ENCODE measurements around the gene PA2G4.
"Not testable (repeated sequence)": the region's sequence is repeated elsewhere in the genome, so short reads cannot be mapped to it uniquely, and the experiment has no call there.

Gene PA2G4

DNA sequence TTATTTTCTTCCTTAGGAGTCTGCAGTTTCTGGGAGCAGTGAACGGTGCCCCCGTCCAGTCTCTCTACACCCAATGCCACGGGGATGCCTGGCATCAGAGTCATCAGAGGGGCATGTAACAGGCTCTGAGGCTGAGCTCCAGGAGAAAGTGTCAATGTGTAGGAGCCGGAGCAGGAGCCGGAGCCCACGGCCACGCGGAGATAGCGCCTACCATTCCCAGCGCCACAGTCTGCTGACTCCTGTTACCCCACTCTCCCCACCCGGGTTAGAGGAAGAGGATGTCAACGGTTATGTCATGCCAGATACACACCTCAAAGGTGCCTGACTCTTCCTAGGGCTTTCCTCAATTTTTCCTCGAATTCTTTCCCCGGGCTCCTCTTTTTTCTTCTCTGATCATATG is 3.3 kb upstream of the PA2G4 start:
- no peak for DNase-seq

DNA sequence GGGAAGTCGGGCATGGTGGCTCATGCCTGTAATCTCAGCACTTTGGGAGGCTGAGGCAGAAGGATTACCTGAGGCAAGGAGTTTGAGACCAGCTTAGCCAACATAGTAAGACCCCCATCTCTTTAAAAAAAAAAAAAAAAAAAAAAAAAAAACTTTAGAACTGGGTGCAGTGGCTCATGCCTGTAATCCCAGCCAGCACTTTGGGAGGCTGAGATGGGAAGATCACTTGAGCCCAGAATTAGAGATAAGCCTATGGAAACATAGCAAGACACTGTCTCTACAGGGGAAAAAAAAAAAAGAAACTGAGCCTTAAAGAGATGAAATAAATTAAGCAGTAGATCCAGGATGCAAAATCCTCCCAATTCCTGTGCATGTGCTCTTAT is 1.7 kb upstream of the PA2G4 start:
- DNase-seq: no peak

DNA sequence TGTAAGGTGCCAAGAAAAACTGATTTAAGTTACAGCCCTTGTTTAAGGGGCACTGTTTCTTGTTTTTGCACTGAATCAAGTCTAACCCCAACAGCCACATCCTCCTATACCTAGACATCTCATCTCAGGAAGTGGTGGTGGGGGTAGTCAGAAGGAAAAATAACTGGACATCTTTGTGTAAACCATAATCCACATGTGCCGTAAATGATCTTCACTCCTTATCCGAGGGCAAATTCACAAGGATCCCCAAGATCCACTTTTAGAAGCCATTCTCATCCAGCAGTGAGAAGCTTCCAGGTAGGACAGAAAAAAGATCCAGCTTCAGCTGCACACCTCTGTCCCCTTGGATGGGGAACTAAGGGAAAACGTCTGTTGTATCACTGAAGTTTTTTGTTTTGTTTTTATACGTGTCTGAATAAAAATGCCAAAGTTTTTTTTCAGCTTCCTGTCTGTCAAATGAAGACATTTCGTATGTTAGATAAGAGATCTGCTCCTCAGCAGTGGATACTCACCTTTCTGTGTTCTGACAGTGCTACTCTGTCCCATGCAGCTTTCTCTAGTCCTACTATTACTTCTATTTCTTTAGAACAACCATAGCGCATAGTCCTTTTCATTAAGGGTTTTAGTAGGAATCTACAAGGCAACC is 1.2 kb upstream of the PA2G4 start:
- DNase-seq: no peak

DNA sequence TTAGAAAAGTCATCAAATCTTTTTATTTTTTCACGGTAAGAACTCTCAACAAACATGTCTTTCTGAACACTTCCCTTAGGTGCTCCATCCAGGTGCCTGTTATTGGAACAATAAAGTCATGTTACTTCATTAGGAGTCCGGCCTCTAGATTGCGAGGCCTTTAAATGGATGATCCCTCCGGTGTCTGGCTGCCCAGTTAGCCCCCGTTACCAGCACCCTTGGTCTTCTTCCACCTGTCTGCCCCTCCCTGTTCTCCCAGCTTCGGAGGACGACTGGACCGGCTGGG is 593 bp upstream of the PA2G4 start:
- DNase-seq: no peak

DNA sequence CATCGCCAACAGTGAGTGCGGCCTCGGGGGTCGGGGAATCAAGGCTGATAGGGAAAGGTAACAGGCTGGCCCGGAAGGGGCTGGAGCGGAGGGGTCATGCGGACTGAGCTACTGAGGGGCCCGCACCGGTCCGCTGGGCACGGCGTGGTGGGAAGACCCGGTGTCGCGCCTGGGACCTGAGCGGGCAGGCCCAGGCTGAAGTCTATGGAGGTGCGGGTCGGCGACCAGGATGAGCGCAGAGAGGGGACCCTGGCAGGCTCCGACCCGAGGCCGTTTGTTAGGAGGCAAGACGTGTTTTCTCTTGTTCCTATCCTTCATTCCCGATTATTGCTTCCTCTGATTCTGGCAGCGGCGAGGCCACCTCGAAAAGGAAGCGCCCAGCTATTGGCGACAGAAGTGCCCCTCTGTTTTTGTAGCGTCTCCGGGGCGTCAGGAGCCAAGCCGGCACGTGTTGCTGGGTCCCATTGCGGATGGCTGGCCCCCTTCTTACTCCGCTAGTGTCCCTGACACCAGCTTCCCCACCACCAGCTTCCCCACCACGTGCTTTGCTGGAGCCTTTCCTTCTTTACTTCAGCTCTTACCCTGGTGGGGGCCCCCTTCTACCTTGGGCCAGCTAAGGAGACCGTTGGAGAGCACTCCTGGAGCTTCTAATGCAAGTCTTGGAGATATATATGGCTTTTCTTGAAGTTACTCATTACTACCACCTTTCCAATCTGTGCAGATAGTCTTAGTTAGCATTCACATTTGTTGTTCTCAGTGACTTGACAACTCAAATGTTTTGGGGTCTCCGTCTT is 653 bp downstream of the PA2G4 start:
- DNase-seq: no peak

DNA sequence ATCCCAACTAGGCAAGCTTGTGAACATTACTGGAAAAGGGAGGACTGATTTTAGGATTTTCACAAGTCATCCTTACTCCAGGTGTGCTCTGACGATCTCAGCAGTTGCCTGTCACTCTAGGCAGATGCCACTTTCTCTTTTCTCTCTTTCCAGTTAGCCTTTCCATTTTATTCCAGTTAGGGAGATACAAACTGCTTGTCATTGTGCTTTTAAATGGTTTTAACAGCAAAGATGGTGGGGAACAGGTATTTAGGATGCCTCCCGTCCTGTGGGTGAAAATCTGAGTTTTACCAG is 1.2 kb downstream of the PA2G4 start:
- DNase-seq: no peak

DNA sequence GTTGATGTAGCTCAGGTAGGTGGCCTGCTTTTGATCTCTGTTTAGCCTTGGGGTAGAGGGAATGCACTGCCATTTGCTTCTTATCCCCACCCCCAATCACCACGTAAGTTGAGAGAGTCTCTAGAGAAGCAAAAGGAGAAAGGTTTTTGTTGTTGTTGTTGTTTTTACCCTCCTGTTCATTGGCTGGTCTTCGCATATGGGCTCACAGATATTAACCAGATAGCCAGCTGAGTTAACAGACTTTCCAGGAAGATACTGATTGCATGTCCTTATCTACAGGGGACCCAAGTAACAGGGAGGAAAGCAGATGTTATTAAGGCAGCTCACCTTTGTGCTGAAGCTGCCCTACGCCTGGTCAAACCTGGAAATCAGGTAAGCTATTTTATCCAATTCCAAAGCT is 2.9 kb downstream of the PA2G4 start:
- DNase-seq: no peak

DNA sequence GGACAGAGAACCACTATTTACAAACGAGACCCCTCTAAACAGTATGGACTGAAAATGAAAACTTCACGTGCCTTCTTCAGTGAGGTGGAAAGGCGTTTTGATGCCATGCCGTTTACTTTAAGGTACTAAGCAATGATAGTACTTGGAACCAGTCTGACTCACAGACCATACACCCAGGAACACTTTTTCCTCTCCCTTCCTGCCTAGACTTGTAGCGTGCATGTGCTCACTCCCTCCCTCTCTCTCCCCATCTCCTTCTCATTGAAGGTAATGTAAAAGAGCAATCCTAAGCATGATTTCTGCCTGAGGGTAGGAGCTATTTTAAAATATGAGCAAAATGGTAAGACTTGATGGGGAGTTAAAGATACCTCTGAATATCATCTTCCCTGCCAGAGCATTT is 6.2 kb downstream of the PA2G4 start:
- no peak for DNase-seq

DNA sequence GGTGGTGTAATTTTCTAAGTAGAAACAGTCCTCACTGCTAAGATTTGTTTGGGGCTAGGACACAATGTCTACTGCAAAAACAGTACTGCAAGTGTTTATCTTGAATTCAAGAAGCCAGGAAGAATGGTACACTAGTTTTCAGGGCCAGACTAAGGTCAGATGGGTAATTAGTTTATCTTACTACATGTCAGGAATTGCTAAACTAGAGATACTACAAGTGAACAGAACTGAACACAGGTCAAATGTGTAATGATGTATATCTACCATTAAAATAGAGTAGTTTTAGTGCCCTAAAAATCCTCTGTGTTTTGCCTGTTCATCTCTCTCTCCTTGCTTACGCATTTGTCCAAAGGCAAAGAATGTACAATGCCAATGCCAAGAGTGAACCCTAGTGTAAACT is 9.7 kb downstream of the PA2G4 start:
- DNase-seq: no peak

DNA sequence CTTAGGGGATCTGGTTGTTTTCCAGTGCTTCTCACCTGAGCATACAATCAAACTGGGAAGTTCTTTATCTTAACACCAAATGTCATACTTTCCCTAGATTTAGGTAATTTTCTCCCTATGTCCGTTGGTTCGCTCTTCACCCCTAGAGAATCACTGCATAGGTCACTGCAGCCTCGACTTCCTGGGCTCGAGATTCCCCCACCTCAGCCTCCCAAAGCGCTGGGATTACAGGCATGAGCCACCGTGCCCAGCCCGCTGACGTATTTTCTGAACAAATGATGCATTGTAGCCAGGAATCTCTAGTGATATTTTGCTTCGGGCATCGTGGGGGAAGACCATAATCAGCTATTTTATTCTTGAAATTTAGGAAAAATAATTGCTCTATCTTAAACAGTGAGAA is 11.0 kb downstream of the PA2G4 start:
- DNase-seq: no peak

DNA sequence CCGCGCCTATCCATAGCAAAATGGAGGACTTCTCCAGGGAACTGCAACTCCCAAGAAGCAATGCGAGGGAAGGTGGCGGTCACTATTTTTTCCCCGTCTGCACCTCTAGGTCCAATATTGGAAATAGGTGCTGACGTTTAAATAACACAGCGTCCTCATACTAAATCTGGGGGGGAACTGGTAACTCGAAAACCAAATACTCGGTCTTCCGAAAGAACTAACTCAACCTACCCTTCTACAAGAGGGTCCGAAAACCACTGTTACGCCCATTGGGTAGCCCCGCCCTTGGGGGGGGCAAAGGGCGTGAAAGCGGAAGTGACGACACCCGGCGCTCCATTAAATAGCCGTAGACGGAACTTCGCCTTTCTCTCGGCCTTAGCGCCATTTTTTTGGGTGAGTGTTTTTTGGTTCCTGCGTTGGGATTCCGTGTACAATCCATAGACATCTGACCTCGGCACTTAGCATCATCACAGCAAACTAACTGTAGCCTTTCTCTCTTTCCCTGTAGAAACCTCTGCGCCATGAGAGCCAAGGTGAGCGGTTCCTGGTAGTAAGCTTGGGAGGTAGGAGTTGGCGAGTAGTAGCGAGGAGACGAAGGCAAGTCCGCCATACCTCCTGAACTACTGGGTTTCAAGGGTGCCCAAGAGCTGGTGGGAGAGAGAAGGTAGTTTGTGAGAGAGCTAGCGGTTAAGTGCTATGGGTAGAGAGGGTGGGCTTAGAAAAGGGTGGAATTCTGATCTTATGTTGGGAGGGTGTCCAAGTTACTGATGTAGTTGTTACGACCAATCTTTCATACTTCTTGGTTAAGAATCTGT is 12.1 kb downstream of the PA2G4 start, which contains the start of gene RPL41:
Gene RPL41, plus strand, starts transcription at position 367 of the 815 bp plus-strand sequence.
- DNase-seq: peak; percentile 97

DNA sequence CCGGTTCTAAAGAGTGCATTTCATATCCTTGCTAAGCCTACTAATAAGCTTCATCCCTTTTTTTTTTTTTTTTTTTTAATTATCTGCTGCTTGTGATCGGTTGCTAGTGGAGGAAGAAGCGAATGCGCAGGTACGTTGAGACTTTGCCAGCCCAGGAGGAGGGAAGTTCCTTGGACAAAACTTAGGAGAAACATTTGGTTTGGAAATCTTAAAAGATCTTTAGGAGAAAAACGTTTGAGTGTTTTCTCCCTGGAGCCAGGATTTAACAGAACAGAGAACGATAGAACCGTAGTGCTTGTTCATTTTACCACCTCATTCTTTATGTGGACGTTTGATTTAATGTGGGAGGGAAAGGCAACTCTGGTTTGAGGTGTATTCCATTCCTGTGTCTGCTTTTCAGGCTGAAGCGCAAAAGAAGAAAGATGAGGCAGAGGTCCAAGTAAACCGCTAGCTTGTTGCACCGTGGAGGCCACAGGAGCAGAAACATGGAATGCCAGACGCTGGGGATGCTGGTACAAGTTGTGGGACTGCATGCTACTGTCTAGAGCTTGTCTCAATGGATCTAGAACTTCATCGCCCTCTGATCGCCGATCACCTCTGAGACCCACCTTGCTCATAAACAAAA is 12.8 kb downstream of the PA2G4 start:
- DNase-seq: not testable (repeated sequence)

DNA sequence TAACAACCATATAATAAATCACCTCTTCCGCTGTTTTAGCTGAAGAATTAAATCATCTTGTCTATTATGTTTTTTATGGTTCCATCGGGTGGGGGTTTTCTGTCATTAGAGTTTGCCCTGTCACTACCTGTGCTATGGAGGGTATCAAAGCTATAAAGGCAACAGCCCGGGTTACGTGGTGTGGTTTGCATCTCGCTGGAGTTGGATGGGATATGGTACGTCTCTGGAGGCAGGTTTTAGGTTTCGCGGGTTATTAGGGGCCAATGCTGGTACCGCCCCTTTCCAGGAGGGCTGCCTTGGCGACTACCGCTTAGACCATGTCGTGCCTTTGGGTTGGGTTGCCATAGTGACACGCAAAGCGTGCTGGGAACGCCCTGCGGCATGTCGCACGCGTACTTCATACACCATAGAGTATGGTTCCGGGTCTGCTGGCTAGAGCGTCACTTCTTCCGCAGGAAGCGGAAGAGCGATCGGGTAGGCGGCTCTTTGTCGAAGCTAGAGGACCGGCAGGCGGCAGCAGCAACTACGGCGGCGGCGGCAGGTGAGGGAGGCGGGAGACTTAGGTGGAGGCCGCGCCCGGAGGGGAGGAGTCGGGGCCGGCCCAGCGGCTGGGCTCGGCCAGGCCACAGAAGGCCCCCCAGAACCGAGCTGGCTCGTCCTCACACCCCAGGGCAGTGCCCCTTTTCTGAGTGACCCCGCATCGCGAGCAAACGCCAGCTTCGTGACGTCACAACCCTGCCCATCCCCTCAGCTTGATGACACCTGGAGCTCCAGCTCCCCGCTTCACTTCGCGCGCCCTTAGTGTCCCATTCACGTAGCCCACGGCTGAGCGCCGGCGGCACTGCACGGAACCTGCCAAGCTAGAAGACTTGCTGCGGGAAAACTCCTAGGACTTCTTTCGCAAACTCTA is 13.7 kb downstream of the PA2G4 start, which contains the start of gene ZC3H10:
Gene ZC3H10, plus strand, starts transcription at position 489 of the 910 bp plus-strand sequence. CDS start 2,297 bp downstream, outside the sequence.
- peak; percentile 97 for DNase-seq

DNA sequence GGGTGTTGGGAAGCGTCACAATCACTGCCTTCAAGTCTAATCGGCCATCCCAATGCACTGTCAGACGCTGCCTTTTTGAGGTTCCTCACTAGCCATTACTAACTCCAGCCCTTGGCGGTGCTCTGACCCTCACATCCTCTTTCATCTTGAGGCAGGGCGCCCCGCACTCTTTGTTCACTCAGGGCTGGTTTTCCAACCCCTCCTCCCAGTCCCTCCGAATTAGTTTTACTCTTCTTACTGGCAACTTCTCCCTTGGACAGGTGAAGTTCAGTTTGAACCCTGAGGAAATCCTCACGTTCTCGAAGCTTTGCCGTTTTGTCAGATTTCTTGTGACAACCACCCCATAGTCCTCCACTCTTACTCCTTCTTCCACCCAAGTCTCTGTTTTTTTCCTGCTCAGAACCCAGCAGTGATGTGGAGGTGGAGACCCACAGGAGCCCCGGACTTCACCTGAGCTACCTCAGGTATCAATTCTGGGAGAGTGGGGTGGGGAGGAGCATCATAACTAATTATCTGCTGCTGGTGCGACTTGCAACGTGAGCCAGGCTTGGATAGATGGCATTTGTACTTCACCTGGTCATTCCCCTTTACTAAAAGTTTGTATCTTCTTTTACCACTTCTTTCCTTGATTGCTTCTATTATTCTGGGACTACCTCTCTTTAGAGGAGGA is 14.5 kb downstream of the PA2G4 start:
- DNase-seq: no peak

DNA sequence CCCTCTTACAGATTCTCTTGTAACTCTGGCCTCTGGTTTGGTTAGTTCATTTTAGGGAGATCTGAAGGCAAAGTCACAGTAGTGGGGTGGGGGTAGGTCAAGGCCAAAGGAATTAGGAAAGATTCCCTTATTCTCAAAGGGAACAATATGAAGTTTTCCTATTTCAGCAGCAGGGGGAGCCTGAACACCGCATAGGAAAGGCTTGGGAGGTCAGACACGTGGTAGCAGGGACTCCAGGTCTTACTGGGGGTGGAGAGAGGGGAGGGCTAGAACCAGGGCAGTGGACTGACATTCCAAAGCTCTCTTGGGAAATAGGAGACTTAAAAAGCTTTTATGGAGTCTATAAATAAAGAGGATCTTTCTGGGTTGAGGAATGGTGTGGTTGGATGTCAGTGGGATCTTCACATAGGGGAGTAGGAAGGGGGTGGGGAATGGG is 15.0 kb downstream of the PA2G4 start:
- peak; percentile 77 for DNase-seq

DNA sequence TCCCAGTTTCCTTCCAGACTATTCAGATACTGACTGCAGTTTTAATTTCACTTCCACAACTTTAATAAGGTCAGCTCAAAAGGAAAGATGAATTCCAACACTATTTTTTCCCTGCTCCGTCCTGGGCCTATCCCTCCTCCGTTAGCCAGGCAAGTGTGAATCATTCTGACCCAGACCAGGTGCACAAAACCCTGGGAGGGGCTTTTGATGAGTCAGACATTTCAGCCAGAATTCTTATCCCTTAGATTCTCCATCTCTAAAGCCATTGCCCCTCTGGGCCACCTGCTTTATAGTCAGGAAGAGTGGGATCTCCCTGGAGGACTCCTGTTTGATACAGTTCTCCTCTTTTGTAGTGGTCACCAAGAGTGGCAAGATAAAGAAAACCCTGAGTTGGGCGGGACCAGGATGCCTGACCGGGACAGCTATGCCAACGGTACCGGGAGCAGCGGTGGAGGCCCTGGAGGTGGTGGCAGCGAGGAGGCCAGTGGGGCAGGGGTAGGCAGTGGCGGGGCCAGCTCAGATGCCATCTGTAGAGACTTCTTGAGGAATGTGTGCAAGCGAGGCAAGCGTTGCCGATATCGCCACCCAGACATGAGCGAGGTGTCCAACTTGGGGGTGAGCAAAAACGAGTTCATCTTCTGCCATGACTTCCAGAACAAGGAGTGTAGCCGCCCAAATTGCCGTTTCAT is 15.9 kb downstream of the PA2G4 start:
- DNase-seq: no peak

DNA sequence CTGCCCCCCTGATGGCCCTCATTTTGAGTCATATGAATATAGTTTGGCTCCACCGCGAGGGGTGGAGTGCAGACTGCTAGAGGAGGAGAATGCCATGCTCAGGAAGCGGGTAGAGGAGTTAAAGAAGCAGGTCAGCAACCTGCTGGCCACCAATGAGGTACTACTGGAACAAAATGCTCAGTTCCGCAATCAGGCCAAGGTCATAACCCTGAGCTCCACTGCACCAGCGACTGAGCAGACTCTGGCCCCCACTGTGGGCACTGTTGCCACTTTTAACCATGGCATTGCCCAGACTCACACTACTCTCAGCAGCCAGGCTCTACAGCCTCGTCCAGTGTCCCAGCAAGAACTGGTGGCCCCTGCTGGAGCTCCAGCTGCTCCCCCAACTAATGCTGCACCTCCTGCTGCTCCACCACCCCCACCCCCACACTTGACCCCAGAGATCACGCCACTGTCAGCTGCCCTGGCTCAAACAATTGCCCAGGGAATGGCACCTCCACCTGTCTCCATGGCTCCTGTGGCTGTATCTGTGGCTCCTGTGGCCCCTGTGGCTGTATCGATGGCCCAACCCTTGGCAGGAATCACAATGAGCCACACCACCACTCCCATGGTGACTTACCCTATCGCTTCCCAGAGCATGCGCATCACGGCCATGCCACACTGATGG is 17.0 kb downstream of the PA2G4 start:
- no peak for DNase-seq

DNA sequence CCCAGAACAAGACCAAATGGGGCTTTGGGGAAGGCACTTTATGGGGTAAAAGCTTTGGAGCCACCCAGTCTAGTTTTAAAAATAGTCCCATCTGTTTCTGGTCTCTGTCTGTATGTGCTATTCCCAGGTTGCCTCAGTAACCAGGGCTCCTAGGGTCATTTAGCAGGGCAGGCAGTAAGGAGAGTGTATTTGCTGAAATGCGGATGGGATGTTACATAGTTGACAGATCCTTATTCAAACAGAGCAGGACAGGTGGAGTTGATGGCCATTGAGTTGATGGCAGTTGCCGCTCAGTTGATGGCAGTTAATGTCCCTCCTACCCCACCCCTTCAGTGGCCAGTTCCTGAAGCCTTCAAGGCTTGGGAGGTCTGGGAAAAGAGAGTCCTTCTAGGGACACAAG is 18.3 kb downstream of the PA2G4 start:
- DNase-seq: no peak

DNA sequence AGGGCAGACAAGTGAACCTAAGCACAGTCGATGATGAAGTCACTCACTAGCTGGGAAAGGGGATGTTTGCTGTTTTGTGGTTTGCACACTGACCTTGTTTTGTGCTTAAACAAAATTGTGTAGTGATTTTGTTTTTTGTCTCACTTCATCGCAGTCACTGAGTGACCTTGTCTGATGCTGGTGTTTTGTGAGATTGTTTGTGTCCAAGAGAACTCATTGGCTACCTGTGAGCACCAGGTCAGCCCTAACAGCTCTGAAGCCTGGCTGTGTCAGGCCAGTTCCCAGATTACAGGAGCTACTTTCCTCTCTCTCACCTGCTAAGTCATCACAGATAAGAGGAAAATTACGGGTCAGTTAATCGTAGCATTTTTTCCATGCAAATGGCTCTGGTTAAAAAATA is 19.8 kb downstream of the PA2G4 start:
- no peak for DNase-seq

DNA sequence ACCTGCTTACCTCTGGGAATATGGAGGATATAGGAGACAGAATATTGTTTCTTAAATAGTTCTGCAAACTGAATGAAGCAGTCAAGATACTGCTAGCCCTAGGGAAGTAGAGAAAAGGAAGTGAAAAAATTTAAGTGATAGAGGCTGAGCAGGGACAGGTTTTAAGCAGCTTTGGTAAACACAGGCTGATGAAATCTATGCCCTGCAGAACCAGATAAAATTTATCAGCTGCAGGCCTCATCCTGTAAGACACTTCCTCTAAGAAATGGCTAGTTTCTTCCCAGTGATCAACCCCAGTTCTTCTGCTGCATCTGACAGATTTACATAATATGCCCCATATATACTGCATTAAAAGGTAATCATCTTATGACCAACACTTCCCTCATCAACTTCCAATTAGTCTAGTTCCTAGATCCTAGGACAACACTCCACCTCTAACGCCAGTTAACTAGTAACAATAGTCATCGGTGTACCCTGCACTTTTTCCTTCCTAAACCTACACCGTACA is 22.4 kb downstream of the PA2G4 start:
- no peak for DNase-seq

Measured in midbrain (tissue), 1 donor.